ENCODE data around the gene FAM120A. TPM values are rescaled to one million over a fixed set of nuclear protein-coding genes. Genes with fewer than 3 reads are reported as not detected.

FAM120A gene
- total and polyA plus RNA-seq, 2 of the 13 experiments (the other 11 are each of a cell fraction or from before 2014, with no cell fraction given), result 41.3 to 44.4 TPM

DNA sequence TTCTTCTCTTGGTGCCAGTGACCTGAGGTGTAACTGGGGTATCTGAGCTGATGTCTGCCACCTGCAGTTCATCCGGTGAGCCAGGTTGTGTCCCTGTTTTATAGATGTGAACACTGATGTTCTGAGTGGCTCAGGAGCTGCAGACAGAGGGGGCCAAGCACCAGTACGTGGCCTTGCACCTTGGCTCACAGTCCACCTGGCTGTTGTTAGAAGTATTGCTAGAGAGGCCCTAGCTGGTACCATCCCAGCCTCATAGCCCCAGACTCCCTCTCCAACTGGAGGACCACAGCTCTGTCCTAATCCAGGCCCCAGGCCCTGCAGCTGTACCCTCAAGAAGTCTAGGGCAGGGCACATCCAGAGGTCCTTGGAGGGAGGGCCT lies 141.1 kb downstream of the FAM120A start (continued):
- TF ChIP-seq ZNF337 (CRISPR knock-in tag; IDR thresholded peaks at IDR 0.05; ENCODE audit: borderline replicate concordance, low read depth) (no peak), SUZ12 (IDR thresholded peaks at IDR 0.05; ENCODE audit: low read depth, low read length) (no peak), ZNF101 (CRISPR knock-in tag; IDR thresholded peaks at IDR 0.05; ENCODE audit: borderline replicate concordance, low read depth) (no peak), KLF16 (CRISPR knock-in tag; IDR thresholded peaks at IDR 0.05) (no peak), RAD51 (IDR thresholded peaks at IDR 0.05; ENCODE audit: borderline replicate concordance) (no peak), KAT7 (CRISPR knock-in tag; IDR thresholded peaks at IDR 0.05; ENCODE audit: borderline replicate concordance) (no peak), ZNF121 (CRISPR knock-in tag; IDR thresholded peaks at IDR 0.05) (no peak), SMAD3 (CRISPR knock-in tag; IDR thresholded peaks at IDR 0.05) (no peak), REXO4 (CRISPR knock-in tag; IDR thresholded peaks at IDR 0.05; ENCODE audit: borderline replicate concordance) (no peak), ZFP91 (CRISPR knock-in tag; IDR thresholded peaks at IDR 0.05; ENCODE audit: borderline replicate concordance) (peak; percentile 17; the same call in 1 of the 2 replicates), MAZ (IDR thresholded peaks at IDR 0.05; ENCODE audit: borderline replicate concordance, low read depth, low read length) (no peak), MAZ (CRISPR knock-in tag; IDR thresholded peaks at IDR 0.05; ENCODE audit: low read depth) (no peak), BCL6 (CRISPR knock-in tag; IDR thresholded peaks at IDR 0.05) (0 out of 2 replicates have a peak, but pooled peaks have one; percentile 21), YY1 (IDR thresholded peaks at IDR 0.05; ENCODE audit: insufficient read depth, insufficient replicate concordance, low read depth, low read length) (no peak), MED8 (CRISPR knock-in tag; IDR thresholded peaks at IDR 0.05; ENCODE audit: insufficient replicate concordance) (no peak), LCORL (IDR thresholded peaks at IDR 0.05) (no peak), LCORL (CRISPR knock-in tag; IDR thresholded peaks at IDR 0.05) (no peak), ZNF34 (CRISPR knock-in tag; IDR thresholded peaks at IDR 0.05; ENCODE audit: borderline replicate concordance) (no peak), ZNF615 (CRISPR knock-in tag; IDR thresholded peaks at IDR 0.05; ENCODE audit: borderline replicate concordance) (no peak), POGZ (CRISPR knock-in tag; IDR thresholded peaks at IDR 0.05) (0 out of 2 replicates have a peak, but pooled peaks have one; percentile 20), SP4 (CRISPR knock-in tag; IDR thresholded peaks at IDR 0.05) (no peak), MTF1 (CRISPR knock-in tag; IDR thresholded peaks at IDR 0.05) (no peak), POLR2G (IDR thresholded peaks at IDR 0.05; ENCODE audit: low read depth, low read length) (no peak), ARNTL (CRISPR knock-in tag; IDR thresholded peaks at IDR 0.05) (no peak), CHCHD3 (CRISPR knock-in tag; IDR thresholded peaks at IDR 0.05) (no peak), CC2D1A (CRISPR knock-in tag; IDR thresholded peaks at IDR 0.05) (no peak), XBP1 (CRISPR knock-in tag; IDR thresholded peaks at IDR 0.05) (no peak), ZKSCAN5 (CRISPR knock-in tag; IDR thresholded peaks at IDR 0.05) (no peak), NFYB (CRISPR knock-in tag; IDR thresholded peaks at IDR 0.05) (no peak), ZNF713 (CRISPR knock-in tag; IDR thresholded peaks at IDR 0.05) (no peak), FOXO1 (CRISPR knock-in tag; IDR thresholded peaks at IDR 0.05) (no peak), AGO2 (optimal IDR thresholded peaks at IDR 0.05; ENCODE audit: low read depth, low read length) (no peak)
- TF ChIP-seq, protein P1, sequence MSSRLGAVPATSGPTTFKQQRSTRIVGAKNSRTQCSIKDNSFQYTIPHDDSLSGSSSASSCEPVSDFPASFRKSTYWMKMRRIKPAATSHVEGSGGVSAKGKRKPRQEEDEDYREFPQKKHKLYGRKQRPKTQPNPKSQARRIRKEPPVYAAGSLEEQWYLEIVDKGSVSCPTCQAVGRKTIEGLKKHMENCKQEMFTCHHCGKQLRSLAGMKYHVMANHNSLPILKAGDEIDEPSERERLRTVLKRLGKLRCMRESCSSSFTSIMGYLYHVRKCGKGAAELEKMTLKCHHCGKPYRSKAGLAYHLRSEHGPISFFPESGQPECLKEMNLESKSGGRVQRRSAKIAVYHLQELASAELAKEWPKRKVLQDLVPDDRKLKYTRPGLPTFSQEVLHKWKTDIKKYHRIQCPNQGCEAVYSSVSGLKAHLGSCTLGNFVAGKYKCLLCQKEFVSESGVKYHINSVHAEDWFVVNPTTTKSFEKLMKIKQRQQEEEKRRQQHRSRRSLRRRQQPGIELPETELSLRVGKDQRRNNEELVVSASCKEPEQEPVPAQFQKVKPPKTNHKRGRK (CRISPR knock-in tag; IDR thresholded peaks at IDR 0.05), result no peak

Measured in HepG2 (cell line).